Ovary (tissue), 9 donors: ENCODE measurements around the gene CC2D2A. TPM values are rescaled to one million over a fixed set of nuclear protein-coding genes. Genes with fewer than 3 reads are reported as not detected.
"Not testable (repeated sequence)": the region's sequence is repeated elsewhere in the genome, so short reads cannot be mapped to it uniquely, and the experiment has no call there.

Experiments
- DNase-seq, 5 donors: peaks; one replicate each; pipeline ENCODE4 v3.0.0-alpha.2; 2019 to 2020
- H3K27ac ChIP-seq, 2 donors: fragments of 200-600 bp; one replicate each; pipeline versions ENCODE4 v1.5.1 to v1.8.0; 2019 to 2022
- H3K27me3 ChIP-seq: fragments of 200-600 bp; one replicate; pipeline ENCODE4 v1.8.0; 2022
- H3K36me3 ChIP-seq: fragments of 200-600 bp; sonication (generic); one replicate; pipeline ENCODE4 v1.5.1; 2019
- H3K4me1 ChIP-seq: one replicate; pipeline ENCODE4 v1.8.1; 2013; ENCODE audit warnings: mild to moderate bottlenecking, moderate library complexity; ENCODE audit not compliant: insufficient read depth
- H3K4me3 ChIP-seq: fragments of 200-600 bp; sonication (generic); one replicate; pipeline ENCODE4 v1.5.1; 2017
- H3K9me3 ChIP-seq, 2 donors: fragments of 200-600 bp in 1 of 2; sonication (generic) in 1 of 2; one replicate each; pipeline versions ENCODE4 v1.5.1 to v1.8.1; 2013 to 2019; ENCODE audit warnings: mild to moderate bottlenecking in 1 of 2, moderate library complexity in 1 of 2
- CTCF ChIP-seq, 3 donors: fragments of 450-650 bp in 2 of 3; fragments of 200-600 bp in 1 of 3; IDR thresholded peaks; one replicate each; pipeline versions ENCODE4 v1.5.1 to v1.8.0; 2016 to 2022; ENCODE audit warnings: antibody characterized with exemption in 3 of 3, mild to moderate bottlenecking in 1 of 3
- EP300 ChIP-seq: sonication (generic); formaldehyde crosslinking; IDR thresholded peaks from one replicate; pipeline ENCODE4 v1.6.1; 2017; ENCODE audit warnings: antibody characterized with exemption
- POLR2A ChIP-seq: fragments of 450-650 bp; IDR thresholded peaks from one replicate; pipeline ENCODE4 v1.6.1; 2017; ENCODE audit warnings: antibody characterized with exemption, mild to moderate bottlenecking, moderate library complexity
- WGBS, 3 donors: extraction: QIAGEN DNeasy Blood & Tissue Kit in 1 of 3; methylation state at CpG; one replicate each; pipeline versions ENCODE4 v1.1.5 to v1.1.7; 2013 to 2017; 5-methylcytosine and 5-hydroxymethylcytosine counted together
- intact Hi-C, 4 donors: fragments of 100-400 bp; cut with DNase I; formaldehyde crosslinking; loops; one replicate each; pipeline versions ENCODE4 v1.11.0 to v1.15.1; 2022 to 2023
- polyA plus RNA-seq, 2 donors: library from polyadenylated mRNA; stranded (reverse); fragments of 200-250 nt in 1 of 2; fragments of 350-450 nt in 1 of 2; fragmentation: Illumina TruSeq in 1 of 2; extraction: RNeasy Lipid Tissue Mini Kit (QIAGEN cat#74804) in 1 of 2; gene quantifications; one replicate each; pipeline ENCODE4 v1.2.3, GENCODE V29; 2013 to 2014
- total RNA-seq, 7 donors: library from RNA; depleted of rRNA in 2 of 7; stranded (reverse); fragments of >200 nt in 2 of 7; fragmentation: NEBNext Ultra II Directional in 3 of 7; extraction: Animal tissue kit (Norgen Biotek cat#: 25700) in 3 of 7; gene quantifications; one replicate each; pipeline versions ENCODE4 v1.1.0 to v1.2.4, GENCODE V29; 2016 to 2023
- donor health status: DM: no; HTN: no; CAD: no; lungs with moderate emphysema.
- donor health status: DM: no; HTN: no; CAD: no.
- donor health status: Bipolar disorder and iron deficiency.
- donor health status: DM: yes; HTN: yes; CAD: no.
- donor health status: DM: no; HTN: no; CAD: no.
- donor health status: DM: yes; HTN: yes; CAD: no.

CC2D2A gene
- total and polyA plus RNA-seq, 9 donors, result 9.4 to 53.9 (median 17.5) TPM

- DNase-seq, result no peak
- intact Hi-C loops, result no loop called here
- Histone ChIP-seq H3K27ac (no peak overlapping the region), H3K4me1 (no peaks in the 10 kb centered on the region), H3K27me3 (no peaks in the 10 kb centered on the region), H3K36me3 (no peaks in the 10 kb centered on the region), H3K4me3 (no peak overlapping the region), H3K9me3 (no peaks in the 10 kb centered on the region)
- WGBS, 3 donors, result 95 to 98% (median 97%) methylated on average over 2 of the region's 2 CpGs
- no peak for TF ChIP-seq POLR2A
- no peak for TF ChIP-seq EP300
- no peak for TF ChIP-seq CTCF (IDR thresholded peaks at IDR 0.05)
These were observed 142.5 kb downstream of the CC2D2A start for GRCh38 chr4:15612136-15612535.

GRCh38 chr4:15614891-15615290 lies 145.2 kb downstream of the CC2D2A start:
- H3K9me3 ChIP-seq, DNase-seq, H3K4me3 ChIP-seq, H3K36me3 ChIP-seq, intact Hi-C loops, H3K4me1 ChIP-seq, H3K27ac ChIP-seq, H3K27me3 ChIP-seq: not testable (repeated sequence)
- WGBS, 3 donors, result 96 to 98% (median 97%) methylated on average over 23 to 24 of the region's 24 CpGs

DNA sequence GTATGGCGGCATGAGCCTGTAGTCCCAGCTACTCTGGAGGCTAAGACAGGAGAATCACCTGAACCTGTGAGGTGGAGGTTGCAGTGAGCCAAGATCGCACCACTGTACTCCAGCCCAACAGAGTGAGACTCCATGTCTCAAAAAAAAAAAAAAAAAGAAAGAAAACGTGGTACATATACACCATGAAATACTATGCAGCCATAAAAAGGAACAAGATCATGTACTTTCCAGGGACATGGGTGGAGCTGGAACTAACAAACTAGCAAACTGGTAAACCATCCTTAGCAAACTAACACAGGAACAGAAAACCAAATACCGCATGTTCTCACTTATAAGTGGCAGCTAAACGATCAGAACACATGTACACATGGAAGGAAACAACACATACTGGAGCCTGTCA lies 147.7 kb downstream of the CC2D2A start:
- intact Hi-C loops, H3K4me3 ChIP-seq, DNase-seq, H3K4me1 ChIP-seq, H3K27me3 ChIP-seq, H3K36me3 ChIP-seq, H3K9me3 ChIP-seq, H3K27ac ChIP-seq: not testable (repeated sequence)
- WGBS, 3 donors, result 95 to 97% (median 96%) methylated on average over 5 of the region's 5 CpGs

DNA sequence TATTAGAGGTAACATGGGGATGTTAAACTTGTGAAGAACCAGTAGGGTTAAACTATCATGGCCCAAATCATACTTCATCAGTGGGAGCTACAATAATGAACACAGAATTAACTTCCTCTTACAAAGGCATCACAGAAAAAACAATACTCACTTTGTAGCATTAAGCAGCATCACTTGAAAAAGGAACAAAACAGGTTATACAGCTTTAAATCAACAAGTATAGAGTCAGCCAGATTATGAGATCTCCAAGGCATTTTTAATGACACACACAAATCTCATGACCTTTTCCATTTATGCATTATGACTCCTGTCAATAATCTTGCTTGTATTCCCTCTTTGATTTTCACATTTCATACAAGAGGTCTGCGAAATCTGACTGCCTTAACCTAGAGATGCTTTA lies 167.1 kb downstream of the CC2D2A start:
- Histone ChIP-seq H3K4me3 (no peak overlapping the region), H3K27me3 (no peaks in the 10 kb centered on the region), H3K9me3 (no peaks in the 10 kb centered on the region), H3K27ac (no peak overlapping the region), H3K4me1 (no peaks in the 10 kb centered on the region), H3K36me3 (no peaks in the 10 kb centered on the region)
- DNase-seq, result no peak
- no peak for TF ChIP-seq POLR2A
- no peak for TF ChIP-seq EP300
- no peak for TF ChIP-seq CTCF (IDR thresholded peaks at IDR 0.05)
- 94 to 100% (median 98%) methylated on average over 1 of the region's 1 CpG for WGBS, 3 donors
- intact Hi-C loops, result no loop called here

GRCh38 chr4:15638418-15638817 lies 168.7 kb downstream of the CC2D2A start:
- H3K4me3 ChIP-seq, result no peak overlapping the region
- H3K27ac ChIP-seq, result no peak overlapping the region
- no peaks in the 10 kb centered on the region for H3K9me3 ChIP-seq
- no peak for DNase-seq
- intact Hi-C loops, result no loop called here
- no peaks in the 10 kb centered on the region for H3K36me3 ChIP-seq
- TF ChIP-seq EP300 (no peak), POLR2A (no peak), CTCF (IDR thresholded peaks at IDR 0.05) (no peak)
- H3K4me1 ChIP-seq, result no peaks in the 10 kb centered on the region
- no peaks in the 10 kb centered on the region for H3K27me3 ChIP-seq
- WGBS, 3 donors, result 90 to 92% (median 91%) methylated on average over 6 of the region's 6 CpGs

- H3K9me3 ChIP-seq, result no peaks in the 10 kb centered on the region
- peaks cover 10% of the 10 kb centered on the region for H3K4me1 ChIP-seq
- H3K27ac ChIP-seq, result no peak overlapping the region
- no peak overlapping the region for H3K4me3 ChIP-seq
- WGBS, 3 donors, result 50 to 58% (median 50%) methylated on average over 2 of the region's 2 CpGs
- H3K27me3 ChIP-seq, result no peaks in the 10 kb centered on the region
- H3K36me3 ChIP-seq, result no peaks in the 10 kb centered on the region
- no peak for DNase-seq
- intact Hi-C loops, result loop anchor here in 1 of 4 donors (10.0 kb wide), 1 partner anchor 174 kb away; no protein-coding TSS in a partner anchor
- TF ChIP-seq EP300, result no peak
- TF ChIP-seq POLR2A, result no peak
- TF ChIP-seq CTCF (IDR thresholded peaks at IDR 0.05), result no peak
These were observed 178.9 kb downstream of the CC2D2A start for GRCh38 chr4:15648600-15648999.
